Kasumi-1 (cell line): ENCODE results near the gene DNAJC21.
"Not testable (repeated sequence)": the region's sequence is repeated elsewhere in the genome, so short reads cannot be mapped to it uniquely, and the experiment has no call there.

Source experiments
- DNase-seq, 2 experiments: peaks; one replicate each; lab custom pipeline; 2025; lab: John Stamatoyannopoulos, UW

DNAJC21 gene

GRCh38 chr5:34923694-34924461, 5.5 kb upstream of the DNAJC21 start:
- DNase-seq, result peak; percentile 59 to 72

GRCh38 chr5:34924462-34924765, 4.9 kb upstream of the DNAJC21 start:
- DNase-seq, result no peak

DNA sequence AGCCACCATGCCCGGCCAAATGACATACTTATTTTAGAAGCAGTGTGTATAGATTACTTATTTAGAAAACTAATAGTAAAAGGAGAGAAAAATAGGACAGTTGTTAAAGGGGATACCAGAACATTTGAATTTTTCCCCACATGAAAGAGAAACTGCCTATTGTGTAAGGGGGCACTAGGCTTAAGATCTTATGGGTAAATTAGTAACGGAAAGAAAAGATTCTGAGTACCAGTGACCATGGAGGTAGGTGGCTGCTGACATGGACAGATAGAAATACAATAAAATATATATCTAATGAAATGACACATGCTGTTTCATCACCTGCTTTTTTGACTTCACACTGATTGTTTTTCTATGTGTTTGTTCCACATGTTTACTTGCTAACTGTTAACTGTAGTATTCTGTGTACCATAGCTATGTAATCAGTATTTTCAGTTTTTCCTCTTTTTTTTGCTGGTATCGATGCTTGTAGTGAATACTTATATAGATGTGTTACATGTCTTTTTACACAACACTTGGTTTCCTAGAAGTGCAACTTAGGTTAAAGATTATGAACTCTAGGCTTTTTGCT, 3.0 kb upstream of the DNAJC21 start:
- DNase-seq, result no peak

GRCh38 chr5:34927785-34928184, 1.6 kb upstream of the DNAJC21 start:
- DNase-seq, result no peak

- peak in 1 of 2 experiments; percentile 37 for DNase-seq
Measured at GRCh38 chr5:34928267-34928666, 1.1 kb upstream of the DNAJC21 start.

DNA sequence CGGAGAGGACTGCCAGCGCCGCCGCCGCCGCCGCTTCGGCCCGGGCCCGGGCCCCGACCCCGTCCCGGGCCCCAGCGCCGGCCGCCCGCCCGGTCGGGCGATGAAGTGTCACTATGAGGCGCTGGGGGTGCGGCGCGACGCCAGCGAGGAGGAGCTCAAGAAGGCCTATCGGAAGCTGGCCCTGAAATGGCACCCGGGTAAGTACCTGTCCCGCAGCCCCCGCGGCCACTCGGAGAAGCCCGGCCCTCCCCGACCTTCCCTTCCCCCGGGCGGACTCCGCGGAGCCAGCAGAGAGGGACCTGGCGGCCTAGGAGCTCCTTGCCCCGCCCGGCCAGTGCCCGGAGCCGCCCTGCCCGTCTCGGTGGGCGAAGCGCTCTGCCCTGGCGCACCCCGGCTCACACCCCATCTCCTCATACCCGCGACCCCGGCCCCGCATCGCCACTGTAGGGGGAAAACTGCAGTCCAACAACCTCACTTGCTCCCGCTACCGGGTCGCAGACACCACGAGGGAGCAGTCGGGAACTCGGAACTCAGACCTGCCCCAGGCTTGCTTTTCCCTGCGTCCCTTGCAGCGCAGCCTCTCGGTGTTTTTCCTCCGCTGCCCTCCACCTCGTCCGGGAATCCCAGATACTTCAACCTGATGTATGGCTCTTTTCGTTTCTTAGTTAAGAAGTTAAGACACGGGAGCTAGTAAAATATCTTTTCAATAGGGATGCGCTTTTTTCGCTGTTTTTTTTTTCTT, 532 bp downstream of the DNAJC21 start:
- peak; percentile 50 to 72 for DNase-seq

DNA sequence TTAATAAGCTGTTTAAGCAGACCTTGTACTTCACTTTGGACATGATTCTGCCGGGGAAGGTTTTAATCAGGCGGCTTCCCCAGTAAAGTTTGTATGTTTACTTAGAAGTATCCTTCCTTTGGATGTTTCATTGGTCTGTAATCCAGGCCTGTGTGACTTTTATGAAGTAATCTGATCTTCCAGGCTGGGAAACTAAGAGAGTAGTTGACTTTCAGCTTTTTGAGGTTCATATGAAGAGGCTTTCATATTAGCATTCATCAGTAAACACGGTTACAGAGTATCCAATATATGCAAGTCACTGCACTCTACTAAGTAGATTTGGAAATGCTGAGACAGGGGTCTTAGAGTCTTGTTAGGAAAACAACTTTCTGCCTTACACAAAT, 1.1 kb downstream of the DNAJC21 start:
- DNase-seq, result peak in 1 of 2 experiments; percentile 44

- DNase-seq, result no peak
Measured at GRCh38 chr5:34930870-34931269, 1.5 kb downstream of the DNAJC21 start.

- DNase-seq, result no peak
Measured at GRCh38 chr5:34932947-34933346, 3.6 kb downstream of the DNAJC21 start.

- no peak for DNase-seq
Measured at GRCh38 chr5:34941936-34942335, 12.6 kb downstream of the DNAJC21 start.

GRCh38 chr5:34944044-34944443, 14.7 kb downstream of the DNAJC21 start:
- no peak for DNase-seq

GRCh38 chr5:34944460-34945047, 15.2 kb downstream of the DNAJC21 start:
- DNase-seq, result no peak

DNA sequence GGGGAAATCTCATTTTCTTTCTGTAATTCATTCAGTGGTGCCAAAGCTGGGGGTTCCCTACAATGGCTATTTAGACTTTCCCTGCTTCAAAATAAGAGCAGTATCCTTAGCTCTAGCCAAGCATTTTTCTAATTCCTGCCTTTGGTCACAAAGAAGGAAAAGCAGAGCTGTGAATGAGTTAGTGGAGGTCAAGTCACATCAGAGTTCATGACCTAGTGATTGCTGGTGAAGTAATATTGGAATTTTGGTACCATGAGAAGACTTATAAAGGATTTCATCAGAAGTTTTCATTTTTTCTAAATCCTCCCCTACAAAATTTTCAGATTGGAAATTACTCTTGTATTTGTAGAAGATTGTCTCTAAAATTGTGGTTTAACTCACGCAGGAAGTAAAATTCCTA, 28.0 kb downstream of the DNAJC21 start:
- no peak for DNase-seq

GRCh38 chr5:34957857-34958690, 28.7 kb downstream of the DNAJC21 start:
- peak; percentile 43 to 70 for DNase-seq

GRCh38 chr5:34959323-34959722, 30.0 kb downstream of the DNAJC21 start:
- no peak for DNase-seq

DNA sequence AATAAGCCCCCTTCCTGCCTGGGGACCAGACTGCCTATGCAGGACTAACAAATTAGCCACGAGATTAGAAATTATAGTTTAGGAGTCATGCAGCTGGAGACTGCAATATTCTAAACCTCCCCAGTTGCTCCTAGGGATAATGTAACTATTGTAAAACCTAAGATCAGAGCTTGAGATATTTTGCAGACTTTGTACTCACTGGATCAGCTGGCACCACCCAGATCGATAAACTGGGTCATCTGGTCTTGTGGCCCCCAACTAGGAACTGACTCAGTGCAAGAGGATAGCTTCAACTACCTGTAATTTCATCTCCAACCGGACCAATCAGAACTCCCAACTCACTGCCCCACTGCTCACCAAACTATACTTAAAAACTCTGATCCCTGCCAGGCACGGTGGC, 38.2 kb downstream of the DNAJC21 start:
- no peak for DNase-seq

DNA sequence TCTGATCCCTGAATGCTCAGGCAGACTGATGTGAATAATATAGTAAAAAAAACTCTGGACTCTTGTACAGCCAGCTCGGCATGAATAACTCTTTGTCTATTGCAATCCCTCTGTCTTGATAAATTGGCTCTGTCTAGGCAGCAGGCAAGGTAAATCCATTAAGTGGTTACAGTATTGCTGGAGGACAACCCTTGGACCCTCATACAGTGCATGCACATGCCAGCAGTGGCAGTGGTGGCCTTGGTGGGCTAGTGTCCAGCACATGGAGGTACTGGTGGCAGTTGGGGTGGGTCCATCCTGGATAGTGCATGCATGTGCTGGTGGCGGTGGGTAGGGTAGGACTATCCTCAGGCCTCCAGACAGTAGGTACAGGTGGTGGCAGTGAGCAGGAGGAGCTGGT, 38.9 kb downstream of the DNAJC21 start:
- DNase-seq, result no peak

DNA sequence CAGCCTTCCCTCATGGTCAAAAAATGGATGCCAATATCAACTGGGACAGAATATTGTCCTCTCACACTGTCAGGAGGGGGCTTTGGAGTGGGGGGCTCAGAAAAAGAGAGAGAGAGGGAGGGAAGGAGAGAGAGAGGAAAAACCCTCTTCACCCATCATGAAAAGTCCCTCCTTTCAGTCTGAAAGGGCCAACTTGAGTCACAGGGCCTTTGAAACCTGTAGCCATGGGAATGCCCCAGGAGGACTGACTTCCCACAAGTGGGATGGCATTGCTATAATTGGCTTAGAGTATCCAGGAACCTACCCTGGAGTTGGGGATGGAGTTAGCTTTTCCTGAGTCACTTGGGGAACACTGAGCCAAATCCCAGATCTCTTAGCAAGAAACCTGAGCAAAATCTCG, 41.2 kb downstream of the DNAJC21 start:
- DNase-seq, result no peak

GRCh38 chr5:34971655-34972054, 42.3 kb downstream of the DNAJC21 start:
- not testable (repeated sequence) for DNase-seq

DNA sequence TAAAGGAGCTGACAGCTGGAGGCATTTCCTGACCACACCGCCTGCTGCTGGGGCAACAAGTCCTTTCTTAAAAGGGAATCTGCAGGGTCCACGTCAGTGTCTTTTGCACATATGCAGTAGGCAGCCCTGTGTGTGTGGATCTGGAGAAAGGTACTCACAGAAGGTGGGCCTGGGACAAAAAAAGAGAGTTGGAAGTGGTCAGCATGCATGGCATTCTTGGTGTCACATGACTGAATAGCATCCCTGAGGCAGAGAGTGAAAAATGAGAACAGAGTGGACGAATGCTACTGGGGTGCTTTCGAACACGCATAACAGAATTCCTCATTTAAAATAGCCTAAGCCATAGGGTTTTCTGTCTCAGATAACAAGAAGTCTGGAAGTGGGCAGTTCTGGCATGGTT, 47.0 kb downstream of the DNAJC21 start:
- no peak for DNase-seq

GRCh38 chr5:34977934-34978613, 48.7 kb downstream of the DNAJC21 start:
- no peak for DNase-seq
